GM18508 (cell line): ENCODE data around the gene ZMIZ2.
"Not testable (repeated sequence)": the region's sequence is repeated elsewhere in the genome, so short reads cannot be mapped to it uniquely, and the experiment has no call there.

Experiments
- ATAC-seq: cut with Tn5 transposase; IDR thresholded peaks from one replicate; pipeline ENCODE4 v1.9.1; 2021; ENCODE audit warnings: moderate number of reproducible peaks; ENCODE audit not compliant: insufficient read depth, unreplicated experiment

The ZMIZ2 gene

GRCh38 chr7:44727158-44727936 is 21.3 kb upstream of the ZMIZ2 start:
- ATAC-seq, result no peak

- no peak for ATAC-seq
Measured at GRCh38 chr7:44727937-44728262, 20.7 kb upstream of the ZMIZ2 start.

GRCh38 chr7:44729949-44730590 is 18.6 kb upstream of the ZMIZ2 start:
- no peak for ATAC-seq

GRCh38 chr7:44732971-44733370 is 15.7 kb upstream of the ZMIZ2 start:
- ATAC-seq, result not testable (repeated sequence)

GRCh38 chr7:44733708-44734481 is 14.8 kb upstream of the ZMIZ2 start:
- no peak for ATAC-seq

- ATAC-seq, result no peak
Measured at GRCh38 chr7:44735403-44736165, 13.1 kb upstream of the ZMIZ2 start.

- no peak for ATAC-seq
Measured at GRCh38 chr7:44736896-44737295, 11.8 kb upstream of the ZMIZ2 start.

- ATAC-seq, result no peak
Measured at GRCh38 chr7:44738051-44738723, 10.5 kb upstream of the ZMIZ2 start.

- ATAC-seq, result no peak
Measured at GRCh38 chr7:44738876-44739665, 9.6 kb upstream of the ZMIZ2 start.

GRCh38 chr7:44740055-44740454 is 8.6 kb upstream of the ZMIZ2 start:
- no peak for ATAC-seq

GRCh38 chr7:44743750-44744149 is 4.9 kb upstream of the ZMIZ2 start:
- ATAC-seq, result no peak

GRCh38 chr7:44748948-44749731 is 493 bp downstream of the ZMIZ2 start:
- no peak for ATAC-seq

GRCh38 chr7:44749992-44750391 is 1.3 kb downstream of the ZMIZ2 start:
- ATAC-seq, result no peak

GRCh38 chr7:44750424-44750823 is 1.8 kb downstream of the ZMIZ2 start:
- ATAC-seq, result no peak

- peak; percentile 75 for ATAC-seq
Measured at GRCh38 chr7:44750921-44751571, 2.4 kb downstream of the ZMIZ2 start.

- no peak for ATAC-seq
Measured at GRCh38 chr7:44752822-44753221, 4.2 kb downstream of the ZMIZ2 start.

GRCh38 chr7:44754802-44755697 is 6.4 kb downstream of the ZMIZ2 start:
- no peak for ATAC-seq
